Measurements from ENCODE around the gene MAGEF1.

MAGEF1 gene

GRCh38 chr3:184662187-184662586, 49.7 kb downstream of the MAGEF1 start:
- Mint-ChIP-seq H3K27me3 (peaks cover 3% of the 10 kb centered on the region), H3K27ac (no peak overlapping the region), H3K4me1 (peaks cover 6% of the 10 kb centered on the region), H3K36me3 (ENCODE audit: low read depth) (no peaks in the 10 kb centered on the region), H3K9me3 (no peaks in the 10 kb centered on the region), H3K4me3 (no peak overlapping the region)
- DNase-seq (no peak), ATAC-seq (no peak)

DNA sequence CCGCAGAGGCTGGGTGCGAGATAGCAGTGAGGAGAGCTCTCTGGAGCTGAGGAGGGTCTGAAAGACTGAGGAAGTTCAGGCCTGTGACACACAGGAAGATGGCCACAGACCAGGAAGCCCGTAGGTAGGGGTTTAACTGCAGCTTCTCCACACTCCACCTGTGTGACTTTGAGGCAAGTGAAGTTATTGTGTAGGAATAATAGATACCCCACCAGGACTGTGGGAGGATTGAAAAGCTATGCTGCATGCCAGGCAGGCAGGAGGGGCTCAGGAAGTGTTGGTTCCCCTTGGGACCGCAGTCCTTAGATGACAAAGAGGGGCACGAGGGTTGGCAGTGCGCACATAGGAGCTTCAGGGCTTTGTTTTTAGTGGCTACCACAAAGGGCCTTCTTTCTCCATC, 50.9 kb downstream of the MAGEF1 start:
- peaks cover 13% of the 10 kb centered on the region for H3K4me1 Mint-ChIP-seq
- no peaks in the 10 kb centered on the region for H3K36me3 Mint-ChIP-seq (ENCODE audit: low read depth)
- no peak for DNase-seq
- no peaks in the 10 kb centered on the region for H3K9me3 Mint-ChIP-seq
- H3K4me3 Mint-ChIP-seq = no peak overlapping the region
- H3K27me3 Mint-ChIP-seq = peaks cover 3% of the 10 kb centered on the region
- H3K27ac Mint-ChIP-seq = no peak overlapping the region
- no peak for ATAC-seq

Measured in activated naive CD8-positive, alpha-beta T cell treated with anti-CD3 and anti-CD28 coated beads, Interleukin-2, amount 50 U/mL, for 24 hours (primary cell).